ENCODE results near the gene OR51B4. TPM values are rescaled to one million over a fixed set of nuclear protein-coding genes. Genes with fewer than 3 reads are reported as not detected.
"Not testable (repeated sequence)": the region's sequence is repeated elsewhere in the genome, so short reads cannot be mapped to it uniquely, and the experiment has no call there.

Gene OR51B4
- total RNA-seq, 1 donor from 2014 or later: 0.40 TPM

GRCh38 chr11:5298451-5298850 is 3.3 kb downstream of the OR51B4 start:
- ATAC-seq (no peak), DNase-seq (ENCODE audit: low spot score) (no peak)
- intact Hi-C loops (cut with DNase I): no loop called here

- ATAC-seq (no peak), DNase-seq (ENCODE audit: low spot score) (no peak)
- intact Hi-C loops (cut with DNase I): no loop called here
Measured at GRCh38 chr11:5297721-5298323, 3.9 kb downstream of the OR51B4 start.

- intact Hi-C loops (cut with DNase I); DNase-seq (ENCODE audit: low spot score); ATAC-seq: not testable (repeated sequence)
Measured at GRCh38 chr11:5294342-5294995, 7.3 kb downstream of the OR51B4 start.

- ATAC-seq (no peak), DNase-seq (ENCODE audit: low spot score) (no peak)
- intact Hi-C loops (cut with DNase I): no loop called here
Measured at GRCh38 chr11:5293028-5293427, 8.7 kb downstream of the OR51B4 start.

DNA sequence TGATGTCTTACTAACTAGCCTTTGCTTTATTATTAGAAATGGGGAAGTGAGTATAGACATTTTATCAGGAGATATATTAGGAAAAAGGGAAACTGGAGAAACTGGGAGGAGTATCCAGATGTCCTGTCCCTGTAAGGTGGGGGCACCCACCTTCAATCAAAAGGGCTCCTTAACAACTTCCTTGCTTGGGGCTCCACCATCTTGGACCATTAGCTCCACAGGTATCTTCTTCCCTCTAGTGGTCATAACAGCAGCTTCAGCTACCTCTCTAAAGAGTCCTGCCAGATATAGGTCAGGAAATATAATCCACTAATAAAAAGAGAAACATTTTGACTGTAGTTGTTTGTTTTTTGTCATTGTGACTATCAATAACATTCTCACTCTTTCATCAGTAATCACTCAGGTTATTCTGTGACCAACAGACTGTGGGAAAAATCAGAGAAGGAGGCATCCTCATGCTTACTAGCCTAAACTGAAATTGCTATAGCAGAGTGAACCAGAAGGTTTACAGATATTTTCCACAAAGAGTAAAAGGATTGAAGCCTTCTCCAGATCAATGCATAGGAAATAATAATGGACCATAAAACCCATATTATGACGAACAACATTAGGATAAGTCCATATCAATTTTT is 10.4 kb downstream of the OR51B4 start:
- intact Hi-C loops (cut with DNase I): no loop called here
- ATAC-seq: no peak
- no peak for DNase-seq (ENCODE audit: low spot score)

- intact Hi-C loops (cut with DNase I): no loop called here
Measured at GRCh38 chr11:5290106-5290505, 11.6 kb downstream of the OR51B4 start.

GRCh38 chr11:5289696-5290095 is 12.1 kb downstream of the OR51B4 start:
- no peak for ATAC-seq
- DNase-seq (ENCODE audit: low spot score): no peak
- intact Hi-C loops (cut with DNase I): no loop called here

More at GRCh38 chr11:5290106-5290505, 11.6 kb downstream of the OR51B4 start:
- ATAC-seq: no peak
- no peak for DNase-seq (ENCODE audit: low spot score)

- intact Hi-C loops (cut with DNase I): no loop called here
- DNase-seq (ENCODE audit: low spot score) (no peak), ATAC-seq (no peak)
Measured at GRCh38 chr11:5288906-5289550, 12.7 kb downstream of the OR51B4 start.

DNA sequence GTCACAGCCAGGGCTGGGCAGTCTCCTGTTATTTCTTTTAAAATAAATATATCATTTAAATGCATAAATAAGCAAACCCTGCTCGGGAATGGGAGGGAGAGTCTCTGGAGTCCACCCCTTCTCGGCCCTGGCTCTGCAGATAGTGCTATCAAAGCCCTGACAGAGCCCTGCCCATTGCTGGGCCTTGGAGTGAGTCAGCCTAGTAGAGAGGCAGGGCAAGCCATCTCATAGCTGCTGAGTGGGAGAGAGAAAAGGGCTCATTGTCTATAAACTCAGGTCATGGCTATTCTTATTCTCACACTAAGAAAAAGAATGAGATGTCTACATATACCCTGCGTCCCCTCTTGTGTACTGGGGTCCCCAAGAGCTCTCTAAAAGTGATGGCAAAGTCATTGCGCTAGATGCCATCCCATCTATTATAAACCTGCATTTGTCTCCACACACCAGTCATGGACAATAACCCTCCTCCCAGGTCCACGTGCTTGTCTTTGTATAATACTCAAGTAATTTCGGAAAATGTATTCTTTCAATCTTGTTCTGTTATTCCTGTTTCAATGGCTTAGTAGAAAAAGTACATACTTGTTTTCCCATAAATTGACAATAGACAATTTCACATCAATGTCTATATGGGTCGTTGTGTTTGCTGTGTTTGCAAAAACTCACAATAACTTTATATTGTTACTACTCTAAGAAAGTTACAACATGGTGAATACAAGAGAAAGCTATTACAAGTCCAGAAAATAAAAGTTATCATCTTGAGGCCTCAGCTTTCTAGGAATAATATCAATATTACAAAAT is 13.4 kb downstream of the OR51B4 start:
- ATAC-seq (no peak), DNase-seq (ENCODE audit: low spot score) (no peak)
- intact Hi-C loops (cut with DNase I): no loop called here

GRCh38 chr11:5286901-5287300 is 14.8 kb downstream of the OR51B4 start:
- no peak for ATAC-seq
- intact Hi-C loops (cut with DNase I): no loop called here
- DNase-seq (ENCODE audit: low spot score): no peak

DNA sequence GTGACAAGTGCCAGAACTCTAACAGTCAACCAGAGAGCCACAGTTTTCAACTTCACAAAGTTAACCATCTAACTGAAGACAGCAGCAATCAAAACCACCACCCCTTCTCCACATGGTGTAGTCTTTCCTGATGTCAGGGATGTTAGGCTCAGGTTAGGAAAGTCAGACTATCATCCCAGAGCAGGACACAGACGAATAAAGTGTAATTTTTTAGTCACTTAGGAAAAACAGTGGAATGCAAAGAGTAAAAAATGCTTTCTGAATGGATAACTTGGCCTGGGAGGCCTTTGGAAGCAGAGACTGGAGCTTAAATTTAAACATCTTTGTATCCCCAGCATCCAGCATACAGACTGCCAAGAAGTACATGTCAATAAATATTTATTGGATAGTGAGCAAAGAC is 15.4 kb downstream of the OR51B4 start:
- no peak for DNase-seq (ENCODE audit: low spot score)
- ATAC-seq: no peak
- intact Hi-C loops (cut with DNase I): no loop called here

DNA sequence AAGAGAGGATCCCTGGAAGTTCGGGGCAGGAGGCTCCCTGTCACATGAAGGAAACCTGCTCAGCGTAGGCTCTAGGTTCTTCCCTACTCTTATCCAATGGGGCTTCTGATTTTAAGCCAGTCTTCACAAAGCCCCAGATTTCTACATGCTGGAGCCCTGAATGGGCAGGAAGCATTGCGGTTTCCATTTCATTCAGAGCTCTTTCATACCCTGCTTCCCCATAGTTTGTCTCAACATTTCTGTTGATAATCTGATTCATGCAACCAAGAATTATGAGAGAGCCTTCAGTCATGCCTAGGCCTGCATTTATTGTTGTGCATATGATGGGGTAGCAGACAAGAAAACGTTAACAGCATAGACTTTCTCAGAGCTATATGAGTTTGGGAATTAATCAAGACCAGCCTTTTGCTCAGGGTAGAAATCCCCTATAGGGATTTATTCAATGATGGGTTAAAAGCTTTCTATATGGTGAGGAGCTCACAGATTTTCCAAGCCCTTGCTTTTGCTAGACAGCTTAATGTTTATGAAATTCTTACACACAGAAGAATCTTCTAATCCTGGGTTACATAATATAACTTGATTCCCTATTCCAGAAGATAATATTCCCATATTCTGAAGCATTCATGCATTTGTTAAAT is 15.9 kb downstream of the OR51B4 start:
- intact Hi-C loops (cut with DNase I): no loop called here
- ATAC-seq (no peak), DNase-seq (ENCODE audit: low spot score) (no peak)

GRCh38 chr11:5284637-5285036 is 17.1 kb downstream of the OR51B4 start:
- DNase-seq (ENCODE audit: low spot score) (no peak), ATAC-seq (no peak)
- intact Hi-C loops (cut with DNase I): no loop called here

- no peak for DNase-seq (ENCODE audit: low spot score)
- intact Hi-C loops (cut with DNase I): no loop called here
- no peak for ATAC-seq
Measured at GRCh38 chr11:5283882-5284281, 17.9 kb downstream of the OR51B4 start.

DNA sequence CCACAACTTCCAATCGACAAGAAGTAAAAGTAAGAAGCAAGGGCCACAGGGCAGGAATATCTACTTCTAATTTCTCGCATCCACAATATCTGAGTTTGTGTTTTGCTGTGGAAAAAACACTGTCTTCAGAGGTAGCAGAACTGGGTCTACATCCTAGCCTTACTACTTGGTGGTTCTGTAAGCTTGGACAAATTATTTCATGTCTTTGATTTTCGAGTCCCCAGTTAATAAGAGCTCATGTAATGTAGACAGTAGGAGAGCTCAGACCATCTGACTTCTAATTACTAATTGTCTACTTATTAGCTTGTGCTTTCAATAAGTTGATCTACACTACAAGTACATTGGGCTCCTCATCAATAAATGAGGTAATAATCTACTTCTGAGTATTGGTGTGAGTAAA is 18.7 kb downstream of the OR51B4 start:
- intact Hi-C loops (cut with DNase I): no loop called here
- no peak for DNase-seq (ENCODE audit: low spot score)
- no peak for ATAC-seq

DNA sequence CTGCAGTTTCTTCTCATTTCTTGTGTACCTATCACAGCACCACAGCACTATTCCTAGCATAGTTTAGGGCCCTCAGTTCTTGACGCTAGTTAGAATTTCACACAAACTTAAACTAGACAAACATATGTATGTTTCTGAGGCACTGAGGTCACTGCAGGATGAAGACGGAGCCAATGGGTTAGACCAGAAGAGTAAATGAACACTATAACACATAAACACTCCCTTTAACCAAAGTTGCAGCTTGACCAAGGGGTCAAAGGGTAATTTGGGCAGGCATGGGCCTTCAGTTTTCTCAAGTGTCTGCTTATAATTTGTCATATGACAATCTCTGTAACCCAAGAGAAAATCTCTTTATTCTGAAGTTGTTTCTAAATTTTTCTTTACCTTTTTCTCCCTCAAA is 19.1 kb downstream of the OR51B4 start:
- ATAC-seq (no peak), DNase-seq (ENCODE audit: low spot score) (no peak)
- intact Hi-C loops (cut with DNase I): no loop called here

DNA sequence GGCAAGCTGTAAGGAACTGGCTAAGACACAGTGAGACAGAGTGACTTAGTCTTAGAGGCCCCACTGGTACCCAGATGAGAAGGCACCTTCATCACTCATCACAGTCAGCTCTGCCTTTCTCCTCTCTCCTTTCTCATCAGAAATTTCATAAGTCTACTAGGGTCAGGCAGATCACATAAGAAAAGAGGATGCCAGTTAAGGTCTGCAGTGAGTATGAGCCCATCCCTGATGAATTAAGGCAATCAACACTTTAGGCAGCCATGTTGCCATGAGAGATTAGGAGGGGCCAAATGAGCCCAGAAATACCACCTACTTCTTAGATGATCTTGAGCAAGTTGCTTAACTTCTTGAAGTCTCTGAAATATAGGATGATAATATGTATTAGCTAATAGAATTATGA is 20.1 kb downstream of the OR51B4 start:
- intact Hi-C loops (cut with DNase I): no loop called here
- ATAC-seq: no peak
- no peak for DNase-seq (ENCODE audit: low spot score)

DNA sequence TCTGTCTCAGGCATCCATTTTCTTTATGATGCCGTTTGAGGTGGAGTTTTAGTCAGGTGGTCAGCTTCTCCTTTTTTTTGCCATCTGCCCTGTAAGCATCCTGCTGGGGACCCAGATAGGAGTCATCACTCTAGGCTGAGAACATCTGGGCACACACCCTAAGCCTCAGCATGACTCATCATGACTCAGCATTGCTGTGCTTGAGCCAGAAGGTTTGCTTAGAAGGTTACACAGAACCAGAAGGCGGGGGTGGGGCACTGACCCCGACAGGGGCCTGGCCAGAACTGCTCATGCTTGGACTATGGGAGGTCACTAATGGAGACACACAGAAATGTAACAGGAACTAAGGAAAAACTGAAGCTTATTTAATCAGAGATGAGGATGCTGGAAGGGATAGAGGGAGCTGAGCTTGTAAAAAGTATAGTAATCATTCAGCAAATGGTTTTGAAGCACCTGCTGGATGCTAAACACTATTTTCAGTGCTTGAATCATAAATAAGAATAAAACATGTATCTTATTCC is 21.1 kb downstream of the OR51B4 start:
- intact Hi-C loops (cut with DNase I): no loop called here
- ATAC-seq (peak; percentile 90), DNase-seq (ENCODE audit: low spot score) (peak; percentile 60)
